H1 (cell line): ENCODE measurements around the gene CDK7. TPM values are rescaled to one million over a fixed set of nuclear protein-coding genes. Genes with fewer than 3 reads are reported as not detected.

Experiments
- CTCF ChIA-PET: fragments of 300-600 bp; sonication (Branson Sonifier 250); formaldehyde crosslinking; loops from one replicate; lab custom pipeline; 2021; ENCODE audit not compliant: partially characterized antibody; lab: Charles Lee
- POLR2A ChIA-PET: fragments of 300-600 bp; sonication (Branson Sonifier 250); formaldehyde crosslinking; loops from one replicate; lab custom pipeline; 2021; ENCODE audit warnings: inconsistent platforms; ENCODE audit not compliant: partially characterized antibody; lab: Charles Lee
- DNase-seq, 2 experiments: peaks; one replicate each; pipeline versions ENCODE4 v3.0.0 to v3.0.0-alpha.2; 2010 to 2022; ENCODE audit warnings: low spot score in 2 of 2, low read depth in 1 of 2, mixed read lengths in 1 of 2
- FAIRE-seq: peaks from 2 replicates; lab custom pipeline; 2011; peaks lifted over from hg19 to GRCh38; lab: Jason Lieb, UNC
- H2AFZ ChIP-seq: 2 replicates; pipeline ENCODE4 v1.8.1; 2012; ENCODE audit warnings: low read length, inconsistent platforms
- H2AK5ac ChIP-seq: 2 replicates; pipeline ENCODE4 v1.6.1; 2013; ENCODE audit warnings: low read depth, low read length
- H2BK120ac ChIP-seq: replicated peaks from 2 replicates; pipeline ENCODE3; 2013; ENCODE audit warnings: low read depth, low read length, inconsistent platforms
- H2BK12ac ChIP-seq: 2 replicates; pipeline ENCODE4 v1.6.1; 2013; ENCODE audit warnings: low read depth, low read length
- H2BK15ac ChIP-seq: 2 replicates; pipeline ENCODE4 v1.6.1; 2013; ENCODE audit warnings: low read length
- H2BK20ac ChIP-seq: 2 replicates; pipeline ENCODE4 v1.6.1; 2013; ENCODE audit warnings: low read length
- H2BK5ac ChIP-seq: 2 replicates; pipeline ENCODE4 v1.6.1; 2013; ENCODE audit warnings: low read depth, low read length
- H3K14ac ChIP-seq: 2 replicates; pipeline ENCODE4 v1.6.1; 2013; ENCODE audit warnings: inconsistent platforms; ENCODE audit not compliant: insufficient read length
- H3K18ac ChIP-seq: 2 replicates; pipeline ENCODE4 v1.6.1; 2013; ENCODE audit warnings: low read length; ENCODE audit errors: extremely low read depth
- H3K23ac ChIP-seq: 2 replicates; pipeline ENCODE4 v1.6.1; 2013; ENCODE audit warnings: inconsistent platforms; ENCODE audit not compliant: insufficient read length
- H3K23me2 ChIP-seq: 2 replicates; pipeline ENCODE4 v1.6.1; 2013; ENCODE audit warnings: low read depth, low read length
- H3K27ac ChIP-seq: 2 replicates; pipeline ENCODE4 v1.6.1; 2011; ENCODE audit warnings: low read depth, low read length, inconsistent platforms
- H3K27me3 ChIP-seq, 4 experiments: replicated peaks in 1 of 4; 1 replicate in 1 of 4; 2 replicates in 3 of 4; pipeline versions ENCODE4 v1.6.1 to v1.8.1; 2011 to 2013; ENCODE audit warnings: low read length in 3 of 4, mild to moderate bottlenecking in 3 of 4, inconsistent platforms in 2 of 4, mixed read lengths in 2 of 4, moderate library complexity in 1 of 4; ENCODE audit not compliant: control insufficient read depth in 3 of 4, insufficient read depth in 3 of 4; ENCODE audit errors: extremely low read depth in 1 of 4
- H3K36me3 ChIP-seq, 4 experiments: 2 replicates each; pipeline versions ENCODE4 v1.6.1 to v1.8.1; 2011 to 2013; ENCODE audit warnings: mild to moderate bottlenecking in 4 of 4, low read length in 3 of 4, moderate library complexity in 2 of 4, control low read depth in 1 of 4, inconsistent platforms in 1 of 4; ENCODE audit not compliant: insufficient read depth in 4 of 4, control insufficient read depth in 2 of 4
- H3K4ac ChIP-seq: replicated peaks from 2 replicates; pipeline ENCODE3; 2013; ENCODE audit warnings: low read length, low read depth, mixed read lengths, inconsistent platforms; ENCODE audit not compliant: insufficient read length
- H3K4me1 ChIP-seq, 4 experiments: replicated peaks in 1 of 4; 1 replicate in 1 of 4; 2 replicates in 3 of 4; pipeline versions ENCODE4 v1.6.1 to v1.8.1; 2011 to 2013; ENCODE audit warnings: low read length in 3 of 4, inconsistent platforms in 2 of 4, mixed read lengths in 1 of 4; ENCODE audit not compliant: insufficient read depth in 4 of 4, control insufficient read depth in 3 of 4
- H3K4me2 ChIP-seq, 2 experiments: 2 replicates each; pipeline versions ENCODE4 v1.6.1 to v1.8.1; 2011 to 2013; ENCODE audit warnings: low read depth in 2 of 2, low read length in 2 of 2, control low read depth in 1 of 2, inconsistent platforms in 1 of 2, mild to moderate bottlenecking in 1 of 2; ENCODE audit not compliant: insufficient read depth in 1 of 2
- H3K4me3 ChIP-seq, 4 experiments: fragments of 200-600, 300-600 bp in 1 of 4; sonication (generic), shearing (Covaris generic), sonication (Bioruptor Twin) in 1 of 4; 2 replicates each; pipeline versions ENCODE4 v1.5.1 to v1.8.1; 2011 to 2016; ENCODE audit warnings: low read length in 4 of 4, low read depth in 3 of 4, control low read depth in 2 of 4, inconsistent platforms in 2 of 4, mild to moderate bottlenecking in 2 of 4, mixed read lengths in 1 of 4, moderate library complexity in 1 of 4; ENCODE audit not compliant: insufficient read depth in 2 of 4; ENCODE audit errors: extremely low read depth in 1 of 4
- H3K56ac ChIP-seq: replicated peaks from 2 replicates; pipeline ENCODE3; 2013; ENCODE audit warnings: low read depth, mild to moderate bottlenecking, mixed read lengths, low read length, inconsistent platforms; ENCODE audit not compliant: insufficient read length
- H3K79me1 ChIP-seq: 2 replicates; pipeline ENCODE4 v1.6.1; 2013; ENCODE audit warnings: low read depth, low read length, control low read depth
- H3K79me2 ChIP-seq, 2 experiments: 2 replicates each; pipeline versions ENCODE4 v1.6.1 to v1.8.1; 2012 to 2013; ENCODE audit warnings: low read length in 2 of 2, mild to moderate bottlenecking in 2 of 2, inconsistent platforms in 1 of 2; ENCODE audit not compliant: insufficient read depth in 2 of 2, control insufficient read depth in 1 of 2
- H3K9ac ChIP-seq, 4 experiments: replicated peaks in 1 of 4; 1 replicate in 1 of 4; 2 replicates in 3 of 4; pipeline versions ENCODE4 v1.6.1 to v1.8.1; 2011 to 2013; ENCODE audit warnings: low read depth in 3 of 4, low read length in 3 of 4, control low read depth in 2 of 4, mild to moderate bottlenecking in 2 of 4, moderate library complexity in 2 of 4, inconsistent platforms in 1 of 4; ENCODE audit errors: extremely low read depth in 1 of 4
- H3K9me3 ChIP-seq, 2 experiments: 2 replicates each; pipeline versions ENCODE4 v1.6.1 to v1.8.1; 2012 to 2013; ENCODE audit warnings: mild to moderate bottlenecking in 2 of 2, moderate library complexity in 2 of 2, control low read depth in 1 of 2, inconsistent platforms in 1 of 2, low read depth in 1 of 2, low read length in 1 of 2, mixed read lengths in 1 of 2; ENCODE audit not compliant: insufficient read depth in 2 of 2
- H4K20me1 ChIP-seq, 2 experiments: replicated peaks in 1 of 2; 2 replicates each; pipeline versions ENCODE3 to v1.8.1; 2011 to 2013; ENCODE audit warnings: inconsistent platforms in 2 of 2, low read length in 2 of 2, mild to moderate bottlenecking in 1 of 2; ENCODE audit not compliant: insufficient read depth in 2 of 2, control insufficient read depth in 1 of 2
- H4K5ac ChIP-seq: 2 replicates; pipeline ENCODE4 v1.6.1; 2013; ENCODE audit warnings: low read length, low read depth, mixed read lengths, inconsistent platforms; ENCODE audit not compliant: insufficient read length
- H4K8ac ChIP-seq: 2 replicates; pipeline ENCODE4 v1.8.0; 2013; ENCODE audit warnings: mild to moderate bottlenecking, moderate library complexity, low read length, inconsistent platforms; ENCODE audit not compliant: insufficient read depth; ENCODE audit errors: extremely low read depth
- H4K91ac ChIP-seq: replicated peaks from 2 replicates; pipeline ENCODE3; 2013; ENCODE audit warnings: low read length, mixed read lengths, inconsistent platforms; ENCODE audit not compliant: insufficient read length
- ATF2 ChIP-seq: IDR thresholded peaks from 2 replicates; pipeline ENCODE4 v1.6.1; 2012; ENCODE audit warnings: low read length, inconsistent platforms
- MAFK ChIP-seq: IDR thresholded peaks from 2 replicates; pipeline ENCODE4 v1.6.1; 2012; ENCODE audit warnings: low read depth, mild to moderate bottlenecking, improper control_type of control experiment, low read length
- POU5F1 ChIP-seq: IDR thresholded peaks from 2 replicates; pipeline ENCODE4 v1.6.1; 2011; ENCODE audit warnings: low read depth, mild to moderate bottlenecking, low read length, moderate library complexity
- RXRA ChIP-seq: IDR thresholded peaks from 2 replicates; pipeline ENCODE4 v1.6.1; 2011; ENCODE audit warnings: low read depth, mild to moderate bottlenecking, low read length, moderate library complexity; ENCODE audit not compliant: insufficient read depth
- SIX5 ChIP-seq: IDR thresholded peaks from 2 replicates; pipeline ENCODE4 v1.6.1; 2011; ENCODE audit warnings: mild to moderate bottlenecking, low read depth, low read length
- TCF12 ChIP-seq: IDR thresholded peaks from 2 replicates; pipeline ENCODE4 v1.6.1; 2011; ENCODE audit warnings: low read depth, mild to moderate bottlenecking, low read length
- TEAD4 ChIP-seq: IDR thresholded peaks from 2 replicates; pipeline ENCODE4 v1.6.1; 2012; ENCODE audit warnings: low read depth, low read length, inconsistent platforms, mixed read lengths
- WGBS, 2 experiments: shearing (Covaris generic) in 1 of 2; methylation state at CpG; one replicate each; pipeline versions ENCODE4 v1.1.6 to v1.1.7; 2013 to 2015; ENCODE audit warnings: low lambda C conversion rate in 2 of 2, mixed read lengths in 2 of 2, inconsistent platforms in 1 of 2, low coverage in 1 of 2, missing lambda C conversion rate in 1 of 2; ENCODE audit not compliant: insufficient replicate concordance in 2 of 2, insufficient coverage in 1 of 2, insufficient read length in 1 of 2; ENCODE audit errors: extremely low coverage in 1 of 2, missing lambda C conversion rate in 1 of 2; 5-methylcytosine and 5-hydroxymethylcytosine counted together
- polyA plus RNA-seq, 7 experiments: library from polyadenylated mRNA; depleted of rRNA in 3 of 7; stranded (reverse) in 5 of 7; unstranded in 2 of 7; fragments of >200 nt in 5 of 7; fragments of 200-250 nt in 2 of 7; gene quantifications; 1 replicate in 5 of 7; 2 replicates in 1 of 7; 4 replicates in 1 of 7; pipeline versions ENCODE4 v1.2.1 to v1.2.3, GENCODE V29; 2011 to 2013; ENCODE audit warnings: missing spikeins in 2 of 7, mixed read lengths in 2 of 7
- total RNA-seq: library from RNA; stranded (reverse); fragmentation: NEBNext Ultra II Directional; extraction: Animal tissue kit (Norgen Biotek cat#: 25700); gene quantifications from 2 replicates; pipeline ENCODE4 v1.2.1, GENCODE V29; 2021
- TF ChIP-seq, protein P1 (sequence below): IDR thresholded peaks from 2 replicates; pipeline ENCODE4 v1.6.1; 2011; ENCODE audit warnings: low read length, improper control_type of control experiment

CDK7 gene
- total and polyA plus RNA-seq, 2 of the 8 experiments (the other 6 are each of a cell fraction or from before 2014, with no cell fraction given) = 39.9 to 63.4 TPM

DNA sequence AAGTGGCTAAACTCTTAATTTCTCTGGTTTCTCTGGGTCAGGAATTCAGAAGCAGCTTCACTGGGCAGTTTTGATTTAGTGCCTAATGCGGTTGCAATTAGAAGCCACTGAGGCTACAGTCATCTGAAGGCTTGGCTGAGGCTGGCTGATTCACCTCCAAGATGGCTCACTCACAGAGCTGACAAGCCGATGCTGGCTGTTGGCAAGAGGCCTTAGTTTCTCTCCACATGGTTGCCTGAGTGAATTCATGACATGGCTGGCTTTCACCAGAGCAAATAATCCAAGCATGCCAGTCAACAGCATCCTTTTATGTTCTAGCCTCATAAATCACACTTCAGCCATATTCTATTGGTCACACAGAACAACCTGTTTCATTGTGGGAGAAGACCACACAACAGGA, 2.8 kb upstream of the CDK7 start:
- Histone ChIP-seq H2BK5ac (no peak overlapping the region), H3K4ac (no peak overlapping the region), H3K79me1 (no peaks in the 10 kb centered on the region), H2BK15ac (no peak overlapping the region), H3K14ac (no peak overlapping the region), H3K4me1 (peaks cover 0 to 3% (median 0%) of the 10 kb centered on the region in 4 experiments; a peak in 2 of 7 replicates), H2AFZ (no peak overlapping the region), H3K23me2 (peaks cover 1% of the 10 kb centered on the region; the same call in 1 of the 2 replicates), H3K56ac (no peak overlapping the region), H3K36me3 (peaks cover 0 to 23% (median 1%) of the 10 kb centered on the region in 4 experiments; a peak in 4 of 8 replicates), H3K79me2 (peaks cover 0 to 15% of the 10 kb centered on the region in 2 experiments; a peak in 2 of 4 replicates), H3K9ac (no peak overlapping the region), H3K18ac (no peak overlapping the region), H2BK20ac (no peak overlapping the region), H3K27ac (no peak overlapping the region), H2BK120ac (no peak overlapping the region), H2BK12ac (no peak overlapping the region), H3K9me3 (no peaks in the 10 kb centered on the region), H4K91ac (no peak overlapping the region), H4K5ac (no peak overlapping the region), H3K23ac (no peak overlapping the region), H3K27me3 (no peaks in the 10 kb centered on the region), H4K8ac (no peak overlapping the region), H3K4me2 (no peak overlapping the region), H4K20me1 (peaks cover 0 to 1% of the 10 kb centered on the region in 2 experiments), H2AK5ac (no peak overlapping the region), H3K4me3 (no peak overlapping the region)
- ChIA-PET CTCF (interaction anchor here (0.9 to 1.1 kb wide), 2 partner anchors 34 to 177 kb away, joined by 3 to 4 read pairs; no protein-coding TSS in a partner anchor), POLR2A (interaction anchor here (1.1 to 1.2 kb wide), 2 partner anchors 24 to 27 kb away, joined by 3 to 5 read pairs; no protein-coding TSS in a partner anchor)
- no peak for DNase-seq
- WGBS, 2 experiments = 92% methylated on average over 2 of the region's 2 CpGs; no CpG with 5 or more reads in 1 of the 2 experiments
- FAIRE-seq = no peak
- no peak for TF ChIP-seq ATF2
- TF ChIP-seq SIX5 = no peak
- TF ChIP-seq POU5F1 = no peak
- no peak for TF ChIP-seq TEAD4
- TF ChIP-seq, protein P1, sequence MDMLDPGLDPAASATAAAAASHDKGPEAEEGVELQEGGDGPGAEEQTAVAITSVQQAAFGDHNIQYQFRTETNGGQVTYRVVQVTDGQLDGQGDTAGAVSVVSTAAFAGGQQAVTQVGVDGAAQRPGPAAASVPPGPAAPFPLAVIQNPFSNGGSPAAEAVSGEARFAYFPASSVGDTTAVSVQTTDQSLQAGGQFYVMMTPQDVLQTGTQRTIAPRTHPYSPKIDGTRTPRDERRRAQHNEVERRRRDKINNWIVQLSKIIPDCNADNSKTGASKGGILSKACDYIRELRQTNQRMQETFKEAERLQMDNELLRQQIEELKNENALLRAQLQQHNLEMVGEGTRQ = no peak
- no peak for TF ChIP-seq RXRA
- no peak for TF ChIP-seq MAFK
- TF ChIP-seq TCF12 = no peak
